T-helper 17 cell (primary cell): ENCODE measurements around the gene EXTL1. TPM values are rescaled to one million over a fixed set of nuclear protein-coding genes. Genes with fewer than 3 reads are reported as not detected.
A peak's percentile ranks its signal among the peaks of the same experiment; 100 is the strongest.

Experiments
- ATAC-seq: fragments of 150-1000 bp; cut with Tn5 transposase; 2 replicates; pipeline ENCODE4 v1.10.0; 2021; ENCODE audit warnings: mild to moderate bottlenecking, moderate library complexity
- DNase-seq, 3 donors: peaks; one replicate each; pipeline versions ENCODE4 v3.0.0 to v3.0.0-alpha.2; 2020 to 2021
- H3K9me3 ChIP-seq: one replicate; pipeline ENCODE4 v1.7.0; 2013; ENCODE audit warnings: low read length, mild to moderate bottlenecking; ENCODE audit not compliant: control insufficient read depth, poor library complexity, severe bottlenecking
- H3K27ac Mint-ChIP-seq: one replicate; pipeline ENCODE4 v1.8.0; 2022; ENCODE audit warnings: mild to moderate bottlenecking, moderate library complexity, mixed read lengths
- H3K27me3 Mint-ChIP-seq: one replicate; pipeline ENCODE4 v1.8.0; 2022; ENCODE audit warnings: mixed read lengths
- H3K36me3 Mint-ChIP-seq: one replicate; pipeline ENCODE4 v1.8.0; 2022; ENCODE audit warnings: low read depth, mixed read lengths
- H3K4me1 Mint-ChIP-seq: one replicate; pipeline ENCODE4 v1.8.0; 2022; ENCODE audit warnings: mild to moderate bottlenecking, mixed read lengths
- H3K4me3 Mint-ChIP-seq: one replicate; pipeline ENCODE4 v1.8.0; 2022; ENCODE audit warnings: mild to moderate bottlenecking, moderate library complexity, mixed read lengths
- total RNA-seq, 4 donors: library from RNA in 2 of 4; stranded (reverse) in 2 of 4; gene quantifications; one replicate each; pipeline ENCODE4 v1.2.3 and lab custom pipeline; 2022 to 2026

EXTL1 gene
- total RNA-seq, 2 donors from 2014 or later, result not detected

GRCh38 chr1:25990702-25991395 is 30.7 kb upstream of the EXTL1 start:
- peak in 1 of 3 donors; percentile 16 for DNase-seq
- H3K4me3 Mint-ChIP-seq, result peak overlapping the region; percentile 93
- peaks cover 23% of the 10 kb centered on the region for H3K4me1 Mint-ChIP-seq
- H3K36me3 Mint-ChIP-seq, result peaks cover 5% of the 10 kb centered on the region
- peak overlapping the region; percentile 88 for H3K27ac Mint-ChIP-seq
- no peaks in the 10 kb centered on the region for H3K9me3 ChIP-seq
- H3K27me3 Mint-ChIP-seq, result no peaks in the 10 kb centered on the region
- peak; percentile 88 for ATAC-seq

- peaks cover 27% of the 10 kb centered on the region for H3K4me1 Mint-ChIP-seq
- peaks cover 1% of the 10 kb centered on the region for H3K36me3 Mint-ChIP-seq
- DNase-seq, result no peak
- H3K9me3 ChIP-seq, result no peaks in the 10 kb centered on the region
- no peak for ATAC-seq
- H3K4me3 Mint-ChIP-seq, result no peak overlapping the region
- H3K27ac Mint-ChIP-seq, result no peak overlapping the region
- H3K27me3 Mint-ChIP-seq, result no peaks in the 10 kb centered on the region
Measured at GRCh38 chr1:25991937-25992688, 29.5 kb upstream of the EXTL1 start.

GRCh38 chr1:25992689-25993171 is 28.8 kb upstream of the EXTL1 start:
- no peak for DNase-seq
- Mint-ChIP-seq H3K4me1 (peaks cover 33% of the 10 kb centered on the region), H3K4me3 (no peak overlapping the region), H3K27ac (no peak overlapping the region), H3K36me3 (no peaks in the 10 kb centered on the region), H3K27me3 (no peaks in the 10 kb centered on the region)
- ATAC-seq, result no peak
- no peaks in the 10 kb centered on the region for H3K9me3 ChIP-seq

- Mint-ChIP-seq H3K4me1 (peaks cover 37% of the 10 kb centered on the region), H3K4me3 (no peak overlapping the region), H3K27me3 (no peaks in the 10 kb centered on the region), H3K36me3 (no peaks in the 10 kb centered on the region), H3K27ac (no peak overlapping the region)
- DNase-seq (no peak), ATAC-seq (no peak)
- no peaks in the 10 kb centered on the region for H3K9me3 ChIP-seq
Measured at GRCh38 chr1:25993197-25993951, 28.2 kb upstream of the EXTL1 start.

GRCh38 chr1:25994402-25995150 is 27.0 kb upstream of the EXTL1 start:
- ATAC-seq, result no peak
- H3K27ac Mint-ChIP-seq, result no peak overlapping the region
- H3K27me3 Mint-ChIP-seq, result no peaks in the 10 kb centered on the region
- no peak for DNase-seq
- no peaks in the 10 kb centered on the region for H3K9me3 ChIP-seq
- H3K4me3 Mint-ChIP-seq, result no peak overlapping the region
- peaks cover 38% of the 10 kb centered on the region for H3K4me1 Mint-ChIP-seq
- H3K36me3 Mint-ChIP-seq, result no peaks in the 10 kb centered on the region

GRCh38 chr1:25996966-25997827 is 24.4 kb upstream of the EXTL1 start:
- peak; percentile 0 for ATAC-seq
- Mint-ChIP-seq H3K4me1 (peaks cover 24% of the 10 kb centered on the region), H3K27ac (peak overlapping the region; percentile 98), H3K4me3 (peak overlapping the region; percentile 98), H3K27me3 (peaks cover 5% of the 10 kb centered on the region), H3K36me3 (no peaks in the 10 kb centered on the region)
- no peaks in the 10 kb centered on the region for H3K9me3 ChIP-seq
- DNase-seq, result no peak

GRCh38 chr1:25997828-25998761 is 23.5 kb upstream of the EXTL1 start, which contains the start of gene PAFAH2:
Gene PAFAH2 (minus strand): TSS chr1:25998063. CDS start chr1:25990816, 7,247 bp downstream.
- no peaks in the 10 kb centered on the region for H3K9me3 ChIP-seq
- H3K36me3 Mint-ChIP-seq, result no peaks in the 10 kb centered on the region
- H3K27ac Mint-ChIP-seq, result peak within 1 kb of the TSS; percentile 98
- peak within 1 kb of the TSS; percentile 98 for H3K4me3 Mint-ChIP-seq
- ATAC-seq (peak; percentile 97), DNase-seq (peak; percentile 88 to 94 (median 93))
- H3K27me3 Mint-ChIP-seq, result peaks cover 10% of the 10 kb centered on the region
- H3K4me1 Mint-ChIP-seq, result peaks cover 22% of the 10 kb centered on the region

GRCh38 chr1:25999041-25999800 is 22.4 kb upstream of the EXTL1 start:
- ATAC-seq, result no peak
- DNase-seq, result no peak
- Mint-ChIP-seq H3K4me3 (no peak overlapping the region), H3K27ac (no peak overlapping the region), H3K27me3 (peaks cover 17% of the 10 kb centered on the region), H3K36me3 (peaks cover under 1% of the 10 kb centered on the region), H3K4me1 (peaks cover 23% of the 10 kb centered on the region)
- H3K9me3 ChIP-seq, result no peaks in the 10 kb centered on the region

- H3K36me3 Mint-ChIP-seq, result peaks cover 3% of the 10 kb centered on the region
- no peak overlapping the region for H3K4me3 Mint-ChIP-seq
- H3K4me1 Mint-ChIP-seq, result peaks cover 15% of the 10 kb centered on the region
- DNase-seq (no peak), ATAC-seq (no peak)
- no peak overlapping the region for H3K27ac Mint-ChIP-seq
- H3K27me3 Mint-ChIP-seq, result peaks cover 37% of the 10 kb centered on the region
- no peaks in the 10 kb centered on the region for H3K9me3 ChIP-seq
Measured at GRCh38 chr1:26003262-26003661, 18.3 kb upstream of the EXTL1 start.

- Mint-ChIP-seq H3K27me3 (peaks cover 37% of the 10 kb centered on the region), H3K27ac (no peak overlapping the region), H3K4me1 (peaks cover 11% of the 10 kb centered on the region), H3K36me3 (peaks cover 3% of the 10 kb centered on the region), H3K4me3 (no peak overlapping the region)
- DNase-seq (no peak), ATAC-seq (no peak)
- no peaks in the 10 kb centered on the region for H3K9me3 ChIP-seq
Measured at GRCh38 chr1:26003756-26004155, 17.8 kb upstream of the EXTL1 start.
